HG02884 (cell line): ENCODE results near the gene OTUD1.

Experiments used
- ATAC-seq: cut with Tn5 transposase; IDR thresholded peaks from one replicate; pipeline ENCODE4 v1.9.1; 2021; ENCODE audit warnings: mild to moderate bottlenecking, moderate library complexity; ENCODE audit not compliant: unreplicated experiment

Gene OTUD1

DNA sequence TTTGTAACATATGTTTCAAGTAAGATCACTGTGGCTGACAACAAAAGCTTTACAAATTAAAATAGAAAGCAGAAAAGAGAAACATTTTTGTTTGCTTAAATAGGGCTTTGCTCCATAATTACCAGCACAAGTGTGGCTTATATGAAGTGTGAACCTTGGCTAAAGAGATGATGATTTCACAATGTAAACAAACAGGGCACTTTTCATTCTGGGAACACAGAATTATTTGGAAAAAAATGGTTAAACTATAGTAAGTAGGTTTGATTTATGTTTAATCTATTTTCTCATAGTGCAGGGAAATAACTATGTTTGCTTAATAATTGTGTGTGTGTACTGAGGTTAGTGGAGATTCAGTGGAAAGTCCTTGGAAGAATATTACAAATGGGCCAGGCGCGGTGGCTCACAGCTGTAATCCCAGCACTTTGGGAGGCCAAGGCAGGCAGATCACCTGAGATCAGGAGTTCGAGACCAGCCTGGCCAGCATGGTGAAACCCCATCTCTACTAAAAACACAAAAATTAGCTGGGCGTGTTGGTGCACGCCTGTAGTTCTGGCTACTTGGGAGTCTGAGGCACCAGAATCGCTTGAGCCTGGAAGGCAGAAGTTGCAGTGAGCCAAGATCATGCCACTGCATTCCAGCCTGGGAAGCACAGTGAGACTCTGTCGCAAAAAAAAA, 19.1 kb upstream of the OTUD1 start:
- no peak for ATAC-seq

GRCh38 chr10:23421397-23421796, 17.5 kb upstream of the OTUD1 start:
- ATAC-seq: no peak

GRCh38 chr10:23422003-23422411, 16.9 kb upstream of the OTUD1 start:
- ATAC-seq: no peak

- ATAC-seq: no peak
These were observed 6.7 kb upstream of the OTUD1 start for GRCh38 chr10:23432166-23432565.

GRCh38 chr10:23432639-23433038, 6.2 kb upstream of the OTUD1 start:
- ATAC-seq: no peak

GRCh38 chr10:23433701-23434100, 5.2 kb upstream of the OTUD1 start:
- ATAC-seq: no peak

- ATAC-seq: no peak
These were observed 3.5 kb upstream of the OTUD1 start for GRCh38 chr10:23435378-23435777.

DNA sequence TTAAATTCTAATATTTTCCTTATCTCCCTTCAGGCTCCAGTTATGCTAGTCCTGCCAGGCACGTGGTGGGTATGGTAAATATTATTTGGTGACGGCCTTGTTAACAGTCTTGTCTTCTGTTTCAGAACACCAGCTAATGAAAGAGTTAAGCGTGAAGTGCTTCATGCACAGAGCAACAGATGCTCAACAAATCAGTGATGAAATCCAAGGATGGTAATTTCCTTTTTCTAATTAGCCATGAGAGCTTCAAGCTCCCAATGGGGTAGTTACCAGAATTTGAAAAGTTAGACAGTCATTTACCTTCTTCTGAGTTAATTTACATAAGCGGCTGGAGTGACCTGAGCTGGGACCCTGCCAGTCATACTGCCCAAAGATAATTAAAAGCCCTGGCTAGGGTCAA, 1.9 kb upstream of the OTUD1 start:
- ATAC-seq: no peak

GRCh38 chr10:23437963-23438546, 820 bp upstream of the OTUD1 start:
- no peak for ATAC-seq

GRCh38 chr10:23439452-23439960, 631 bp downstream of the OTUD1 start:
- ATAC-seq: peak; percentile 8

DNA sequence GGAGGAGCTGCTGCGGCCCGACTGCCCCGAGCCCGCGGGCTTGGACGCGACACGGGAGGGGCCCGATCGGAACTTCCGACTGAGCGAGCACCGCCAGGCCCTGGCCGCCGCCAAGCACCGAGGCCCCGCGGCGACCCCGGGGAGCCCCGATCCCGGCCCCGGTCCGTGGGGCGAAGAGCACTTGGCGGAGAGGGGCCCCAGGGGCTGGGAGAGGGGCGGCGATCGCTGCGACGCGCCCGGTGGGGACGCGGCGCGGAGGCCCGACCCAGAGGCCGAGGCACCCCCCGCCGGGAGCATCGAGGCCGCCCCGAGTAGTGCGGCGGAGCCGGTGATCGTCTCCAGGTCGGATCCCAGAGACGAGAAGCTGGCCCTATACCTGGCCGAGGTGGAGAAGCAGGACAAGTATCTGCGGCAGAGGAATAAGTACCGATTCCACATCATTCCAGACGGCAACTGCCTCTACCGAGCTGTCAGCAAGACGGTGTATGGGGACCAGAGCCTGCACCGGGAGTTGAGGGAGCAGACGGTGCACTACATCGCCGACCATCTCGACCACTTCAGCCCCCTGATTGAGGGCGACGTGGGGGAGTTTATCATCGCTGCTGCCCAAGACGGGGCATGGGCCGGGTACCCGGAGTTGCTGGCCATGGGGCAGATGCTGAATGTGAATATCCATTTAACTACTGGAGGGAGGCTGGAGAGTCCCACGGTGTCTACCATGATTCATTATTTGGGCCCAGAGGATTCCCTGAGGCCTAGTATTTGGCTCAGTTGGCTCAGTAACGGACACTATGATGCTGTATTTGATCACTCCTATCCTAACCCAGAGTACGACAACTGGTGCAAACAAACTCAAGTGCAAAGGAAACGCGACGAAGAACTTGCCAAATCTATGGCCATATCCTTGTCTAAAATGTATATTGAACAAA, 1.4 kb downstream of the OTUD1 start:
- peak; percentile 21 for ATAC-seq

DNA sequence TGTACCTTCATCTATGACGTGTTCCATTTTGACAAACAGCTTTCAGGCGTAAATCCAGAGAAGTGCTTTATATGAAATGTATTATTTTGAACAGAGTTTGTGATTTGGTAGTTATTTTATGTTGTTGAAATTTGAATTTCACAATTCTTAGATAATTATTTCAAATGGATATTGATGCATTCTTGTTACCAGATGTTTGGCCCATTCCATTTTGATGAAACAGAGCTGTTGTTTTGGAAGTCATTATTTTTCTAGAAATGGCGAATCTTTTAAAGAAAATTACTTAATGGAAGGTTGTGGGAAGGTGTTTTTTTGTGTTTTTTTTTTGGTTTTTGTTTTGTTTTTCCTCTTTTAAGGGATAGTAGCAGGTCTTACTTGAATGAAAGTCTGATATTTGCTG, 2.4 kb downstream of the OTUD1 start:
- no peak for ATAC-seq

DNA sequence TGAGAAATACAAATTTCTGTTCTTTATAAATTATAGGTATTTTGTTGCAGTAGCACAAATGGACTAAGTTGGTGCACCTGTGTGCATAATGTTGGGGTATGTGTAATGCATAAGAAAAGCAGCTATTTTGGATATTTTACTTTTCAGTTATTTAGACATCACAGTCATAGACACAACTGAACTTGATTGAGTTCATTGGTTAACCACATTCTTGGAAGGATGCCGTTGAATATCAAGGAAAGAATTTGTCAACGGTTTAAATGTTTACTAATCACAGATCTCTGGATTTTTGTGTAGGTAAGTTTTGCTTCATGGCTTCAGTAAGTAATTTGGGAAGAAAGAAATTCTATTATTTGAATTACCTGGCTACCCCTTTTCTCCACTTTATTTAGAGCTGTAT, 4.1 kb downstream of the OTUD1 start:
- no peak for ATAC-seq

GRCh38 chr10:23445591-23445990, 6.7 kb downstream of the OTUD1 start:
- no peak for ATAC-seq

DNA sequence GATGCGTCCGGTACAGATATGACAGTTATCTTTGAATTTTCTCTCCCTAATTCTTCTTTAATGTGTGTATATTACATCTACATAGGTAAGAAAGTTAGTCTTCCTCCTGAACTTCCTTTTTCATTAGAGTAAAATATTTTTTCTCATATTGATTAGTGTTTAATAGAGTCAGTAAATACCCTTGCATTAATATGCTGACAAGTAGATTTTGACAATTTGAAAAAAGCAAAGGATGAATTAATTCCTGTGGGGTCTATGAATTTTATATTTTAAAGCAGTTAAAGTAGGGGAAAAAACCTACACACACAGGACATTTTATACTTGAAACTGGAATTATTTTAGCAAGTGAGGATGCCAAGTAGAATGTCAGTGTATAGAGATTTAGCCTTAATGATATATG, 9.4 kb downstream of the OTUD1 start:
- ATAC-seq: peak; percentile 5

DNA sequence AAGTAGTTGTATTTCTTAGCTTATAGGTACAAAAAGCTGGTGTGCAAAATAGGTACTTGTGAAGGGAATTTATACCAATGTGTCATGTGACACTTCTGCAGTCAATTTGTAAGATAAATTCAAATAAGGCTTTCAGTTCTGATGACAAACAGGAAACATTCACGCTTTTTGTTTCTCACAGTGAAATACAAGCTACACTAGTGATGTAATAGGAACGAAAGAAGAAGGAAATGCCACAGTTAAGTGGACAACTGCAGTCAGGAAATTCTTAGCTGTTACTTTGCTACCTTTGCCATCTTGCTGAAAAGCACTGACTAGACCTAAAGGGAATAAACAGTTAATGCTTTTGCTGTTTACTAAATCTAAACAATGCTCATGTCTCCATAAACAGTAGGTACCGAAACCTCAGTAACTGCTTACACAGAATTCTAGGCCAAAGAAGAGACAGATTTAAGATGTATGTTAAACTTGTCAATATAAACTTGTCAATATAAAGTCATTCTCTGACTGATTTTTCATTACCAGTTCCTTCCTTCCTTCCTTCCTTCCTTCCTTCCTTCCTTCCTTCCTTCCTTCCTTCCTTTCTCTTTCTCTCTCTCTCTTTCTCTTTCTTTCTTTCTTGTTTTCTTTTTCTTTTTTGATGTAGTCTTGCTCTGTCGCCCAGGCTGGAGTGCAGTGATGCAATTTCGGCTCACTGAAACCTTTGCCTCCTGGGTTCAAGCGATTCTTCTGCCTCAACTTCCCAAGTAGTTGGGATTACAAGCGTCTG, 10.1 kb downstream of the OTUD1 start:
- peak; percentile 87 for ATAC-seq

GRCh38 chr10:23452033-23452655, 13.3 kb downstream of the OTUD1 start:
- ATAC-seq: no peak

GRCh38 chr10:23453465-23453864, 14.6 kb downstream of the OTUD1 start:
- ATAC-seq: no peak

- ATAC-seq: no peak
These were observed 18.9 kb downstream of the OTUD1 start for GRCh38 chr10:23457632-23458417.
